GM21381 (cell line): ENCODE measurements around the gene UVRAG.
"Not testable (repeated sequence)": the region's sequence is repeated elsewhere in the genome, so short reads cannot be mapped to it uniquely, and the experiment has no call there.

Source experiments
- ATAC-seq: cut with Tn5 transposase; IDR thresholded peaks from one replicate; pipeline ENCODE4 v1.9.1; 2021; ENCODE audit warnings: mild to moderate bottlenecking, moderate library complexity; ENCODE audit not compliant: unreplicated experiment

Gene UVRAG

DNA sequence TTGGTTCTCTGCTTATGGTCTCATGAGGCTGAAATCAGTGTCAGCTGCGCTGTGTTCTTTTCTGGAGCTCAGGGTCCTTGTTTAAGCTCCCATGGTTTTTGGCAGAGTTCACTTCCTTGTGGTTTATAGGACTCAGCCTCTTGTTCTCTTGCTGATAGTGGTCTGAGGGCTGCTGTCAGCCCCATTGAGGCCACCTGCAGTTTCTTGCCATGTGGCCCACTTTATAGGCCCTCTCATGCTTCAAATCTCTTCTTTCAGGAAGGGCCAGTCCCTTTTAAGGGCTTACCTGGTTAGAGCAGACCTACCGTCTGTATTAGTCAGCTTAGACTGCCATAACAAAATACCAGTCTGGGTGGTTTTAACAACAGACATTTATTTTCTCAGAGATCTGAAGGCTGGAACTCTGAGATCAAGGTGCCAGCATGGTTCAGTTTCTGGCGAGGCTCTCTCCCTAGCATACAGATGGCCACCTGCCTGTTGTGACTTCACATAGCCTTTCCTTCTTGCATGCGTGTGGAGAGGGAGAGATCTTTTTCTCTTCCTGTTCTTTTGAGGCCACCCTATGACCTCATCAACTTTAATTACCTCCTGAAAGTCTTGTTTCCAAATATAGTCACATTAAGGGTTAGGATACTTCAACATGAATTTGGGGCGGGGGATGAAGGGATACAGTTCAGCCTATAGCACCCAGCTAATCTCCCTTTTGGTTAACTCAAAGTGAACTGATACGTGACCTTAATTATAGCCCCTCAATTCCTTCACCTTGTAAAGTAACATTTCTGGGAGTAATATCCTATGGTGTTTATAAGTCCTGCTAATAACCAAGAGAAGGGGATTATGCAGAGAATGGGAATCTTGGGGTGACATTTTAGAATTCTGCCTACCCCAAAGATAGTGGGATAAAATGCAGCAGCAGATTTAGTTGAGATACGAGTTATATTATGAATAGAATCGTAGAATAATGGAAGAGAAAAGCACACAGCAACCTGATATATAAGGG, 131.8 kb downstream of the UVRAG start:
- ATAC-seq, result no peak

GRCh38 chr11:75949023-75949672, 134.1 kb downstream of the UVRAG start:
- no peak for ATAC-seq

- ATAC-seq, result no peak
These were observed 135.1 kb downstream of the UVRAG start for GRCh38 chr11:75950141-75950540.

DNA sequence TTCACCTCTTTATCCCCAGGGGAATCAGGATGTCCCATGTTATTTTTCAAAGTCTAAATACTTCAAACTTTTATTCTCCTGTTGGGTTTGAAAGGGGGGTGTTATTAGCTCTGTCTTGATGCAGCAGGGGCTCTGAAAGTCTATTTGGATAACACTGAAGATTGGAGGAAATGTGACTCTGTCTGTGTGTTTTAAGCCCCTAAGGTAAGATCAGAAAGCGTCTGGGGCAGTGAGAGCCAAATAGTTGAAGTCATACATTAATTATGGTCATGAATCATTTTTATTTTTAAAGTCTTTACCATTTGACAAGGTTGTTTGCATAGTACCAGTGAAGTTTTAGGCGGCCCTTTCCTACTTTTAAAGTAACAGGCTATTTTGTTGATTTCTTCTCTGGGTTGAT, 139.0 kb downstream of the UVRAG start:
- ATAC-seq, result no peak

DNA sequence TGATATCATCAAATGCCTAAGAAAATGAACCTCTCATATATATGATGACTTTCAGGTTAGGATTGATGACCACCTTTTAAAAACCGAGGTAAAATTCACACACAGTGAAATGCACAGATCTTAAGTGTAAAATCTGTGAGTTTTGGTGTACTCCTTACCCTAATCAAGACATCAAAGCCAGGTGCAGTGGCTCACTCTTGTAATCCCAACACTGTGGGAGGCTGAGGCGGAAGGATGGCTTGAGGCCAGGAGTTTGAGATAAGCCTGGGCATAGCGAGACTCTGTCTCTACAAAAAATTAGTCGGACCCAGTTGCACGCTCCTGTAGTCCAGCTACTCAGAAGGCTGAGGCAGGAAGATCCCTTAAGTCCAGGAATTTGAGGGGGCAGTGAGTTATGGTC, 140.4 kb downstream of the UVRAG start:
- ATAC-seq, result no peak

DNA sequence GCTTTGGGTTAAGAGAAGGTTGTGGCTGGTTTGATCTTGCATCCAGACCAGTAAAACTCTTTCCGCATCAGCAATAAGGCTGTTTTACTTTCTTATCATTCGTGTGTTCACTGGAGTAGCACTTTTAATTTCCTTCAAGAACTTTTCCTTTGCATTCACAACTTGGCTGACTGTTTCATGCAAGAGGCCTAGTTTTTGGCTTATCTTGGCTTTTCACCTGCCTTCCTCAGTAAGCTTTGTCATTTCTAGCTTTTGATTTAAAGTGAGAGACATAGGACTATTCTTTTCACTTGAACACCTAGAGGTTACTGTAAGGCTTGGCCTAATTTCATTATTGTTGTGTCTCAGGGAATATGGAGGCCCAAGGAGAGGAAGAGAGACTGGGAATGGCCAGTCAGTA, 144.5 kb downstream of the UVRAG start:
- ATAC-seq, result no peak

GRCh38 chr11:75964071-75964470, 149.1 kb downstream of the UVRAG start:
- ATAC-seq, result no peak

- ATAC-seq, result no peak
These were observed 151.7 kb downstream of the UVRAG start for GRCh38 chr11:75966537-75967287.

GRCh38 chr11:75968021-75968625, 153.1 kb downstream of the UVRAG start:
- ATAC-seq, result no peak

- no peak for ATAC-seq
These were observed 154.8 kb downstream of the UVRAG start for GRCh38 chr11:75969626-75970308.

DNA sequence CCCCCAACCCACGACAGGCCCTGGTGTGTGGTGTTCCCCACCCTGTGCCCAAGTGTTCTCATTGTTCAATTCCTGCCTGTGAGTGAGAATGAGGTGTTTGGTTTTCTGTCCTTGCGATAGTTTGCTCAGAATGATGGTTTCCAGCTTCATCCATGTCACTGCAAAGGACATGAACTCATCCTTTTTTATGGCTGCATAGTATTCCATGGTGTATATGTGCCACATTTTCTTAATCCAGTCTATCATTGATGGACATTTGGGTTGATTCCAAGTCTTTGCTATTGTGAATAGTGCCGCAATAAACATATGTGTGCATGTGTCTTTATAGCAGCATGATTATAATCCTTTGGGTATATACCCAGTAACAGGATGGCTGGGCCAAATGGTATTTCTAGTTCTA, 158.7 kb downstream of the UVRAG start:
- ATAC-seq, result not testable (repeated sequence)

DNA sequence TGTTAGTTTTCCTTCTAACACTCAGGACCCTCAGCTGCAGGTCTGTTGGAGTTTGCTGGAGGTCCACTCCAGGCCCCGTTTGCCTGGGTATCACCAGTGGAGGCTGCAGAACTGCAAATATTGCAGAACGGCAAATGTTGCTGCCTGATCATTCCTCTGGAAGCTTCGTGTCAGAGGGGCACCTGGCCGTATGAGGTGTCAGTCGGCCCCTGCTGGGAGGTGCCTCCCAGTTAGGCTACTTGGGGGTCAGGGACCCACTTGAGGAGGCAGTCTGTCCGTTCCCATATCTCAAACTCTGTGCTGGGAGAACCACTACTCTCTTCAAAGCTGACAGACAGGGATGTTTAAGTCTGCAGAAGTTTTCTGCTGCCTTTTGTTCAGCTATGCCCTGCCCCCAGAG, 164.1 kb downstream of the UVRAG start:
- not testable (repeated sequence) for ATAC-seq

DNA sequence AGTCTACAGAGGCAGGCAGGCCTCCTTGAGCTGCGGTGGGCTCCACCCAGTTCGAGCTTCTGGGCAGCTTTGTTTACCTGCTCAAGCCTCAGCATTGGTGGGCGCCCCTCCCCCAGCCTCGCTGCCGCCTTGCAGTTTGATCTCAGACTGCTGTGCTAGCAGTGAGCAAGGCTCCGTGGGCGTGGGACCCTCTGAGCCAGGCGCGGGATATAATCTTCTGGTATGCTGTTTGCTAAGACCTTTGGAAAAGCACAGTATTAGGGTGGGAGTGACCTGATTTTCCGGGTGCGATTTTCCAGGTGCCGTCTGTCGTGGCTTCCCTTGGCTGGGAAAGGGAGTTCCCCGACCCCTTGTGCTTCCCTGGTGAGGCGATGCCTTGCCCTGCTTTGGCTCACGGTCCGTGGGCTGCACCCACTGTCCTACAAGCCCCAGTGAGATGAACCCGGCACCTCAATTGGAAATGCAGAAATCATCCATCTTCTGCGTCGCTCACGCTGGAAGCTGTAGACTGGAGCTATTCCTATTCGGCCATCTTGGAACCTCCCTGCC, 164.5 kb downstream of the UVRAG start:
- ATAC-seq, result not testable (repeated sequence)

- no peak for ATAC-seq
These were observed 165.0 kb downstream of the UVRAG start for GRCh38 chr11:75980031-75980430.

GRCh38 chr11:75981546-75981945, 166.5 kb downstream of the UVRAG start:
- ATAC-seq, result no peak

DNA sequence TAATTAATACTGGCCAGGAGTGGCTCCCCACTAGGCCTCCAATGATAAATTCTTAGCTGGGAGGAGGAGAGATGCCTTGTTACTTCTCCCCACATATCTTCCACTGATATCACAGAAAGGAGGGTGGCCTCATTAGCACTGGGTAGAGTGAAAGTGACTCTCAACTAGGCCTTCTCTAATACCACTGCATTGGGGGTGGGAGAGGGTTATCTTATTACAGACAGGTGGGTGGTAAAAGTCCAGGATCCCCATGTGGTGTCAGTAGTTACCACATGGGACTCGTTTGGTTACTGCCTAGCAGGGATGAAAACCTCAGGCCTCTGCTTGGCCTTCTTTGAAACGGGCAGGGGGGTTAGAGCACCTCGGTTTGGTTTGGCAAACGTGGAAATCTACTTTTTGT, 167.3 kb downstream of the UVRAG start:
- ATAC-seq, result no peak

GRCh38 chr11:75986966-75987365, 172.0 kb downstream of the UVRAG start:
- no peak for ATAC-seq

- ATAC-seq, result no peak
These were observed 178.1 kb downstream of the UVRAG start for GRCh38 chr11:75993126-75993525.

DNA sequence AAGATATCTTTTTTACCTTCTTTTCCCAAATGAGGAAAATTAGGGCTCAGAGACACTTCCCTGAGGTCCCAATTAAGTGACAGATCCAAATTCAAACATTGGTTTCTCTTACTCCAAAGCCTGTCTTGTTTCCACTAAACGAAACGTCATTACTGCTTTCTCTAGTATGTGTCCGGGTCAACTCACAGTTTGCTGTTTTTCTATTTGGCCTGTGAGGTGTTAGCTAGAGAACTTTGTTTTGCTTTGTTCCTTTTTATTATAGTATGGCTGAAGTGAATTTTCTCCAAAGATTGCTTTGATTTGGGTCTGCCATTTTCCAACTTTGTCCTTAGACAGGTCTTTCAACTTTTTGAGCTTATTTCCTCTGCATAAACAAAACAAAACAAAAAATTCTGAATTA, 179.6 kb downstream of the UVRAG start:
- ATAC-seq, result no peak
